ENCODE results near the gene ABCF2.

Gene ABCF2

GRCh38 chr7:151210087-151210854, 16.7 kb downstream of the ABCF2 start, which contains the start of gene H2BK1:
Gene H2BK1, minus strand, starts transcription at chr7:151210488. Its CDS starts 170 bp downstream, at chr7:151210318.
- Histone ChIP-seq H3K27me3 (ENCODE audit: low read depth, low read length) (peaks cover under 1% of the 10 kb centered on the region), H3K4me1 (ENCODE audit: control insufficient read depth in 1 of 2, insufficient read depth in 2 of 2, low read length in 2 of 2) (no peaks in the 10 kb centered on the region), H3K27ac (ENCODE audit: low read length) (no peak within 1 kb of the TSS), H3K4me3 (ENCODE audit: low read depth in 1 of 2, low read length in 2 of 2) (no peak within 1 kb of the TSS), H3K9me3 (ENCODE audit: control insufficient read depth in 1 of 2, low read length in 2 of 2) (no peaks in the 10 kb centered on the region), H3K36me3 (ENCODE audit: control insufficient read depth in 1 of 2, insufficient read depth in 2 of 2, low read length in 2 of 2) (peaks cover 10 to 29% of the 10 kb centered on the region in 2 donors)

GRCh38 chr7:151209588-151209987, 17.4 kb downstream of the ABCF2 start:
- H3K27me3 ChIP-seq (ENCODE audit: low read depth, low read length) = peaks cover 7% of the 10 kb centered on the region
- H3K4me3 ChIP-seq (ENCODE audit: low read depth in 1 of 2, low read length in 2 of 2) = no peak overlapping the region
- H3K4me1 ChIP-seq (ENCODE audit: control insufficient read depth in 1 of 2, insufficient read depth in 2 of 2, low read length in 2 of 2) = no peaks in the 10 kb centered on the region
- no peaks in the 10 kb centered on the region for H3K9me3 ChIP-seq (ENCODE audit: control insufficient read depth in 1 of 2, low read length in 2 of 2)
- no peak overlapping the region for H3K27ac ChIP-seq (ENCODE audit: low read length)
- peaks cover 3 to 22% of the 10 kb centered on the region in 2 donors for H3K36me3 ChIP-seq (ENCODE audit: control insufficient read depth in 1 of 2, insufficient read depth in 2 of 2, low read length in 2 of 2)

GRCh38 chr7:151208253-151208862, 18.6 kb downstream of the ABCF2 start:
- Histone ChIP-seq H3K36me3 (ENCODE audit: control insufficient read depth in 1 of 2, insufficient read depth in 2 of 2, low read length in 2 of 2) (peaks cover 0 to 10% of the 10 kb centered on the region in 2 donors), H3K4me3 (ENCODE audit: low read depth in 1 of 2, low read length in 2 of 2) (no peak overlapping the region), H3K27me3 (ENCODE audit: low read depth, low read length) (peaks cover 7% of the 10 kb centered on the region), H3K27ac (ENCODE audit: low read length) (no peak overlapping the region), H3K9me3 (ENCODE audit: control insufficient read depth in 1 of 2, low read length in 2 of 2) (no peaks in the 10 kb centered on the region), H3K4me1 (ENCODE audit: control insufficient read depth in 1 of 2, insufficient read depth in 2 of 2, low read length in 2 of 2) (no peaks in the 10 kb centered on the region)

- Histone ChIP-seq H3K36me3 (ENCODE audit: control insufficient read depth in 1 of 2, insufficient read depth in 2 of 2, low read length in 2 of 2) (peaks cover 0 to 4% of the 10 kb centered on the region in 2 donors), H3K4me3 (ENCODE audit: low read depth in 1 of 2, low read length in 2 of 2) (no peak overlapping the region), H3K9me3 (ENCODE audit: control insufficient read depth in 1 of 2, low read length in 2 of 2) (no peaks in the 10 kb centered on the region), H3K27me3 (ENCODE audit: low read depth, low read length) (peaks cover 7% of the 10 kb centered on the region), H3K27ac (ENCODE audit: low read length) (no peak overlapping the region), H3K4me1 (ENCODE audit: control insufficient read depth in 1 of 2, insufficient read depth in 2 of 2, low read length in 2 of 2) (no peaks in the 10 kb centered on the region)
These were observed 19.2 kb downstream of the ABCF2 start for GRCh38 chr7:151207804-151208203.

GRCh38 chr7:151207315-151207714, 19.7 kb downstream of the ABCF2 start:
- Histone ChIP-seq H3K27me3 (ENCODE audit: low read depth, low read length) (peaks cover 7% of the 10 kb centered on the region), H3K4me3 (ENCODE audit: low read depth in 1 of 2, low read length in 2 of 2) (no peak overlapping the region), H3K36me3 (ENCODE audit: control insufficient read depth in 1 of 2, insufficient read depth in 2 of 2, low read length in 2 of 2) (no peaks in the 10 kb centered on the region), H3K27ac (ENCODE audit: low read length) (no peak overlapping the region), H3K9me3 (ENCODE audit: control insufficient read depth in 1 of 2, low read length in 2 of 2) (no peaks in the 10 kb centered on the region), H3K4me1 (ENCODE audit: control insufficient read depth in 1 of 2, insufficient read depth in 2 of 2, low read length in 2 of 2) (no peaks in the 10 kb centered on the region)

GRCh38 chr7:151206914-151207313, 20.1 kb downstream of the ABCF2 start:
- Histone ChIP-seq H3K27me3 (ENCODE audit: low read depth, low read length) (peaks cover 7% of the 10 kb centered on the region), H3K27ac (ENCODE audit: low read length) (no peak overlapping the region)

GRCh38 chr7:151205730-151206129, 21.3 kb downstream of the ABCF2 start:
- H3K27me3 ChIP-seq (ENCODE audit: low read depth, low read length) = peaks cover 7% of the 10 kb centered on the region
- no peaks in the 10 kb centered on the region for H3K4me1 ChIP-seq (ENCODE audit: control insufficient read depth in 1 of 2, insufficient read depth in 2 of 2, low read length in 2 of 2)
- H3K9me3 ChIP-seq (ENCODE audit: control insufficient read depth in 1 of 2, low read length in 2 of 2) = no peaks in the 10 kb centered on the region
- H3K36me3 ChIP-seq (ENCODE audit: control insufficient read depth in 1 of 2, insufficient read depth in 2 of 2, low read length in 2 of 2) = no peaks in the 10 kb centered on the region
- H3K27ac ChIP-seq (ENCODE audit: low read length) = no peak overlapping the region
- no peak overlapping the region for H3K4me3 ChIP-seq (ENCODE audit: low read depth in 1 of 2, low read length in 2 of 2)

More at GRCh38 chr7:151206914-151207313, 20.1 kb downstream of the ABCF2 start:
- Histone ChIP-seq H3K9me3 (ENCODE audit: control insufficient read depth in 1 of 2, low read length in 2 of 2) (no peaks in the 10 kb centered on the region), H3K4me1 (ENCODE audit: control insufficient read depth in 1 of 2, insufficient read depth in 2 of 2, low read length in 2 of 2) (no peaks in the 10 kb centered on the region), H3K36me3 (ENCODE audit: control insufficient read depth in 1 of 2, insufficient read depth in 2 of 2, low read length in 2 of 2) (no peaks in the 10 kb centered on the region), H3K4me3 (ENCODE audit: low read depth in 1 of 2, low read length in 2 of 2) (no peak overlapping the region)

GRCh38 chr7:151204383-151205032, 22.5 kb downstream of the ABCF2 start:
- no peaks in the 10 kb centered on the region for H3K36me3 ChIP-seq (ENCODE audit: control insufficient read depth in 1 of 2, insufficient read depth in 2 of 2, low read length in 2 of 2)
- peaks cover 0 to 5% of the 10 kb centered on the region in 2 donors for H3K4me1 ChIP-seq (ENCODE audit: control insufficient read depth in 1 of 2, insufficient read depth in 2 of 2, low read length in 2 of 2)
- no peak overlapping the region for H3K4me3 ChIP-seq (ENCODE audit: low read depth in 1 of 2, low read length in 2 of 2)
- H3K27ac ChIP-seq (ENCODE audit: low read length) = no peak overlapping the region
- no peaks in the 10 kb centered on the region for H3K9me3 ChIP-seq (ENCODE audit: control insufficient read depth in 1 of 2, low read length in 2 of 2)
- peaks cover 7% of the 10 kb centered on the region for H3K27me3 ChIP-seq (ENCODE audit: low read depth, low read length)

- Histone ChIP-seq H3K36me3 (ENCODE audit: control insufficient read depth in 1 of 2, insufficient read depth in 2 of 2, low read length in 2 of 2) (no peaks in the 10 kb centered on the region), H3K4me3 (ENCODE audit: low read depth in 1 of 2, low read length in 2 of 2) (no peak overlapping the region), H3K27ac (ENCODE audit: low read length) (no peak overlapping the region), H3K27me3 (ENCODE audit: low read depth, low read length) (peaks cover 7% of the 10 kb centered on the region), H3K9me3 (ENCODE audit: control insufficient read depth in 1 of 2, low read length in 2 of 2) (no peaks in the 10 kb centered on the region), H3K4me1 (ENCODE audit: control insufficient read depth in 1 of 2, insufficient read depth in 2 of 2, low read length in 2 of 2) (peaks cover 0 to 8% of the 10 kb centered on the region in 2 donors)
These were observed 24.2 kb downstream of the ABCF2 start for GRCh38 chr7:151202836-151203235.

GRCh38 chr7:151201751-151202150, 25.3 kb downstream of the ABCF2 start:
- Histone ChIP-seq H3K9me3 (ENCODE audit: control insufficient read depth in 1 of 2, low read length in 2 of 2) (no peaks in the 10 kb centered on the region), H3K4me1 (ENCODE audit: control insufficient read depth in 1 of 2, insufficient read depth in 2 of 2, low read length in 2 of 2) (peaks cover 0 to 8% of the 10 kb centered on the region in 2 donors), H3K27ac (ENCODE audit: low read length) (no peak overlapping the region), H3K4me3 (ENCODE audit: low read depth in 1 of 2, low read length in 2 of 2) (no peak overlapping the region), H3K27me3 (ENCODE audit: low read depth, low read length) (peaks cover 7% of the 10 kb centered on the region), H3K36me3 (ENCODE audit: control insufficient read depth in 1 of 2, insufficient read depth in 2 of 2, low read length in 2 of 2) (no peaks in the 10 kb centered on the region)

GRCh38 chr7:151201344-151201743, 25.7 kb downstream of the ABCF2 start:
- Histone ChIP-seq H3K36me3 (ENCODE audit: control insufficient read depth in 1 of 2, insufficient read depth in 2 of 2, low read length in 2 of 2) (no peaks in the 10 kb centered on the region), H3K27ac (ENCODE audit: low read length) (no peak overlapping the region), H3K4me1 (ENCODE audit: control insufficient read depth in 1 of 2, insufficient read depth in 2 of 2, low read length in 2 of 2) (peaks cover 0 to 8% of the 10 kb centered on the region in 2 donors), H3K9me3 (ENCODE audit: control insufficient read depth in 1 of 2, low read length in 2 of 2) (no peaks in the 10 kb centered on the region), H3K27me3 (ENCODE audit: low read depth, low read length) (peaks cover 7% of the 10 kb centered on the region), H3K4me3 (ENCODE audit: low read depth in 1 of 2, low read length in 2 of 2) (no peak overlapping the region)

Data from muscle layer of duodenum (tissue), 2 donors.